IMR-90 (cell line): Measurements from ENCODE around the gene SLC7A4. TPM values are rescaled to one million over a fixed set of nuclear protein-coding genes. Genes with fewer than 3 reads are reported as not detected.

Experiments
- ATAC-seq: fragments of 200-7000 bp; cut with Tn5 transposase; 2 replicates; pipeline ENCODE4 v1.9.1; 2020; ENCODE audit warnings: low read depth, mild to moderate bottlenecking, moderate library complexity
- BruUV-seq: library from RNA; stranded (reverse); fragments of 400-500 nt; replicated peaks from 2 replicates; lab custom pipeline; 2021; lab: Mats Ljungman, UMichigan
- CTCF ChIA-PET: fragments of 300-600 bp; formaldehyde crosslinking; extraction: SDS; loops from one replicate; lab custom pipeline; 2021; ENCODE audit warnings: antibody characterized with exemption; lab: Yijun Ruan, JAX
- POLR2A ChIA-PET: fragments of 300-600 bp; sonication (Branson Sonifier 250); formaldehyde crosslinking; loops from one replicate; lab custom pipeline; 2022; ENCODE audit warnings: antibody characterized with exemption; ENCODE audit not compliant: unreplicated experiment; lab: Charles Lee
- DNase-seq: peaks from one replicate; pipeline ENCODE4 v3.0.0; 2013
- H2AFZ ChIP-seq: replicated peaks from 2 replicates; pipeline ENCODE3; 2013; ENCODE audit warnings: low read length, mild to moderate bottlenecking; ENCODE audit not compliant: poor library complexity
- H2AK5ac ChIP-seq: 2 replicates; pipeline ENCODE4 v1.6.1; 2013; ENCODE audit warnings: low read depth, low read length, inconsistent platforms
- H2AK9ac ChIP-seq: replicated peaks from 2 replicates; pipeline ENCODE3; 2013; ENCODE audit warnings: mild to moderate bottlenecking, low read depth, low read length, moderate library complexity; ENCODE audit not compliant: poor library complexity
- H2BK120ac ChIP-seq: 2 replicates; pipeline ENCODE4 v1.6.1; 2013; ENCODE audit warnings: low read depth, low read length, inconsistent platforms
- H2BK15ac ChIP-seq: 3 replicates; pipeline ENCODE4 v1.6.1; 2013; ENCODE audit warnings: low read depth, low read length, inconsistent platforms
- H2BK20ac ChIP-seq: 2 replicates; pipeline ENCODE4 v1.6.1; 2013; ENCODE audit warnings: low read depth, mild to moderate bottlenecking, inconsistent platforms, low read length, moderate library complexity
- H2BK5ac ChIP-seq: 2 replicates; pipeline ENCODE4 v1.6.1; 2013; ENCODE audit warnings: mild to moderate bottlenecking, low read depth, low read length, inconsistent platforms; ENCODE audit not compliant: poor library complexity, severe bottlenecking
- H3K14ac ChIP-seq: replicated peaks from 2 replicates; pipeline ENCODE4 v1.6.1; 2013; ENCODE audit warnings: low read depth, low read length, inconsistent platforms
- H3K18ac ChIP-seq: 2 replicates; pipeline ENCODE4 v1.6.1; 2013; ENCODE audit warnings: low read depth, low read length, control low read depth
- H3K23ac ChIP-seq: 2 replicates; pipeline ENCODE4 v1.6.1; 2013; ENCODE audit warnings: low read depth, low read length, inconsistent platforms
- H3K27ac ChIP-seq: 2 replicates; pipeline ENCODE4 v1.5.1; 2013; ENCODE audit warnings: mild to moderate bottlenecking, control low read depth, low read length; ENCODE audit not compliant: insufficient read depth
- H3K27me3 ChIP-seq: 2 replicates; pipeline ENCODE4 v1.6.1; 2013; ENCODE audit warnings: low read length; ENCODE audit not compliant: control insufficient read depth, insufficient read depth
- H3K36me3 ChIP-seq: 2 replicates; pipeline ENCODE4 v1.6.1; 2013; ENCODE audit warnings: low read length, mixed read lengths; ENCODE audit not compliant: control insufficient read depth, insufficient read depth
- H3K4ac ChIP-seq: 2 replicates; pipeline ENCODE4 v1.6.1; 2013; ENCODE audit warnings: low read depth, low read length, inconsistent platforms
- H3K4me1 ChIP-seq: 2 replicates; pipeline ENCODE4 v1.6.1; 2013; ENCODE audit warnings: low read length, mixed read lengths; ENCODE audit not compliant: control insufficient read depth, insufficient read depth
- H3K4me2 ChIP-seq: 2 replicates; pipeline ENCODE4 v1.6.1; 2013; ENCODE audit warnings: low read depth, mild to moderate bottlenecking, control low read depth, low read length, moderate library complexity
- H3K4me3 ChIP-seq: 2 replicates; pipeline ENCODE4 v1.5.1; 2013; ENCODE audit warnings: low read depth, mild to moderate bottlenecking, control low read depth, low read length, moderate library complexity; ENCODE audit not compliant: insufficient read depth
- H3K56ac ChIP-seq: 2 replicates; pipeline ENCODE4 v1.6.1; 2013; ENCODE audit warnings: low read length, inconsistent platforms; ENCODE audit not compliant: insufficient read depth; ENCODE audit errors: extremely low read depth
- H3K79me1 ChIP-seq, 2 experiments: 2 replicates each; pipeline ENCODE4 v1.6.1; 2013; ENCODE audit warnings: low read length in 2 of 2, inconsistent platforms in 1 of 2, low read depth in 1 of 2
- H3K9ac ChIP-seq: 2 replicates; pipeline ENCODE4 v1.6.1; 2013; ENCODE audit warnings: low read depth, low read length, control low read depth
- H3K9me1 ChIP-seq: 2 replicates; pipeline ENCODE4 v1.6.1; 2013; ENCODE audit warnings: low read length, inconsistent platforms; ENCODE audit not compliant: insufficient read depth
- H3K9me3 ChIP-seq: 2 replicates; pipeline ENCODE4 v1.6.1; 2013; ENCODE audit warnings: low read length; ENCODE audit not compliant: control insufficient read depth, insufficient read depth
- H4K20me1 ChIP-seq: 2 replicates; pipeline ENCODE4 v1.6.1; 2013; ENCODE audit warnings: low read length, inconsistent platforms; ENCODE audit not compliant: insufficient read depth
- H4K5ac ChIP-seq: 2 replicates; pipeline ENCODE4 v1.6.1; 2013; ENCODE audit warnings: mild to moderate bottlenecking, low read depth, low read length, control low read depth
- H4K8ac ChIP-seq, 2 experiments: 2 replicates each; pipeline ENCODE4 v1.6.1; 2013; ENCODE audit warnings: low read depth in 2 of 2, low read length in 2 of 2, control low read depth in 1 of 2, inconsistent platforms in 1 of 2
- H4K91ac ChIP-seq: 2 replicates; pipeline ENCODE4 v1.6.1; 2013; ENCODE audit warnings: low read depth, low read length, inconsistent platforms; ENCODE audit not compliant: insufficient read depth
- BHLHE40 ChIP-seq: fragments of 150-350 bp; IDR thresholded peaks from 2 replicates; pipeline ENCODE4 v1.6.1; 2016; ENCODE audit warnings: mild to moderate bottlenecking, low read depth, low read length
- CEBPB ChIP-seq: IDR thresholded peaks from 2 replicates; pipeline ENCODE4 v1.6.1; 2012; ENCODE audit warnings: low read depth, low read length, improper control_type of control experiment
- CHD1 ChIP-seq: IDR thresholded peaks from 2 replicates; pipeline ENCODE4 v1.6.1; 2012; ENCODE audit warnings: low read depth, low read length, improper control_type of control experiment
- CTCF ChIP-seq: conservative IDR thresholded peaks from 2 replicates; pipeline ENCODE4 v1.5.1; 2012; ENCODE audit warnings: mild to moderate bottlenecking, low read depth, low read length, improper control_type of control experiment
- ELK1 ChIP-seq: fragments of 150-350 bp; IDR thresholded peaks from 2 replicates; pipeline ENCODE4 v1.6.1; 2016; ENCODE audit warnings: low read depth, mild to moderate bottlenecking, low read length, moderate library complexity, borderline replicate concordance
- FOS ChIP-seq: fragments of 150-350 bp; IDR thresholded peaks from 2 replicates; pipeline ENCODE4 v1.6.1; 2016; ENCODE audit warnings: low read depth, low read length
- MAFK ChIP-seq: IDR thresholded peaks from 2 replicates; pipeline ENCODE4 v1.6.1; 2012; ENCODE audit warnings: low read depth, low read length, improper control_type of control experiment
- MAZ ChIP-seq: IDR thresholded peaks from 2 replicates; pipeline ENCODE4 v1.6.1; 2012; ENCODE audit warnings: low read depth, mild to moderate bottlenecking, low read length, improper control_type of control experiment, moderate library complexity, borderline replicate concordance
- MXI1 ChIP-seq: IDR thresholded peaks from 2 replicates; pipeline ENCODE4 v1.6.1; 2012; ENCODE audit warnings: low read depth, mild to moderate bottlenecking, low read length, moderate library complexity, borderline replicate concordance
- NFE2L2 ChIP-seq: fragments of 150-350 bp; IDR thresholded peaks from 2 replicates; pipeline ENCODE4 v1.6.1; 2016; ENCODE audit warnings: low read depth, mild to moderate bottlenecking, low read length
- POLR2A ChIP-seq: IDR thresholded peaks from 2 replicates; pipeline ENCODE4 v1.6.1; 2012; ENCODE audit warnings: mild to moderate bottlenecking, low read depth, low read length
- RAD21 ChIP-seq: IDR thresholded peaks from 2 replicates; pipeline ENCODE4 v1.6.1; 2012; ENCODE audit warnings: low read length, improper control_type of control experiment
- RCOR1 ChIP-seq: IDR thresholded peaks from 2 replicates; pipeline ENCODE4 v1.6.1; 2012; ENCODE audit warnings: mild to moderate bottlenecking, low read length, improper control_type of control experiment; ENCODE audit not compliant: insufficient replicate concordance
- RFX5 ChIP-seq: IDR thresholded peaks from 2 replicates; pipeline ENCODE4 v1.8.0; 2012; ENCODE audit warnings: low read depth, mild to moderate bottlenecking, low read length, moderate library complexity
- SMC3 ChIP-seq: fragments of 150-350 bp; IDR thresholded peaks from 2 replicates; pipeline ENCODE4 v1.6.1; 2016; ENCODE audit warnings: low read depth, mild to moderate bottlenecking, antibody characterized with exemption, low read length, moderate library complexity
- USF2 ChIP-seq: fragments of 150-350 bp; IDR thresholded peaks from 2 replicates; pipeline ENCODE4 v1.6.1; 2017; ENCODE audit warnings: mild to moderate bottlenecking, antibody characterized with exemption, low read length, low read depth
- WGBS, 2 experiments: methylation state at CpG; one replicate each; pipeline versions ENCODE4 v1.1.5 to v1.1.7; 2013; ENCODE audit warnings: missing lambda C conversion rate in 2 of 2; ENCODE audit not compliant: insufficient read length in 1 of 2; ENCODE audit errors: extremely low coverage in 2 of 2; 5-methylcytosine and 5-hydroxymethylcytosine counted together
- dilution Hi-C: fragments of 300-500 bp; cut with HindIII; formaldehyde crosslinking; loops from one replicate; pipeline ENCODE4 v1.14.3; 2018; ENCODE audit warnings: low sequenced_read_pairs; ENCODE audit not compliant: unreplicated experiment
- in situ Hi-C: fragments of 300-500 bp; cut with MboI; formaldehyde crosslinking; loops from 3 replicates; pipeline ENCODE4 v1.14.3; 2019; ENCODE audit warnings: low sequenced_read_pairs, inconsistent platforms, mixed read lengths
- intact Hi-C: fragments of 100-400 bp; cut with micrococcal nuclease; formaldehyde crosslinking; loops from 2 replicates; pipeline ENCODE4 v1.10.0; 2022
- polyA plus RNA-seq, 3 experiments: library from polyadenylated mRNA; depleted of rRNA; stranded (reverse); fragments of >200 nt; gene quantifications; 2 replicates each; pipeline ENCODE4 v1.2.3, GENCODE V29; 2012; ENCODE audit warnings: low replicate concordance in 1 of 3
- total RNA-seq: library from RNA; depleted of rRNA; stranded (reverse); fragments of >200 nt; gene quantifications from 2 replicates; pipeline ENCODE4 v1.2.3, GENCODE V29; 2012

Gene SLC7A4
- total and polyA plus RNA-seq, 2 of the 4 experiments (the other 2 are of a cell fraction) = 0.03 TPM; not detected in 1

- H3K9ac ChIP-seq = no peak overlapping the region
- no peak overlapping the region for H2AK9ac ChIP-seq
- in situ Hi-C loops (no loop called here), intact Hi-C loops (no loop called here), dilution Hi-C loops (no loop called here)
- no peak overlapping the region for H2BK120ac ChIP-seq
- H4K91ac ChIP-seq = no peak overlapping the region
- no peak overlapping the region for H3K4me2 ChIP-seq
- DNase-seq (no peak), ATAC-seq (no peak)
- ChIA-PET POLR2A (no interaction called here), CTCF (no interaction called here)
- no peak overlapping the region for H2AK5ac ChIP-seq
- H2BK15ac ChIP-seq = no peak overlapping the region
- no peak overlapping the region for H2BK20ac ChIP-seq
- H3K4ac ChIP-seq = no peak overlapping the region
- H2AFZ ChIP-seq = no peak overlapping the region
- H3K36me3 ChIP-seq = peaks cover 64% of the 10 kb centered on the region
- H3K23ac ChIP-seq = no peak overlapping the region
- no peak overlapping the region for H3K4me3 ChIP-seq
- H3K27ac ChIP-seq = no peak overlapping the region
- WGBS, 2 experiments = 60% methylated on average over 2 of the region's 7 CpGs; no CpG with 5 or more reads in 1 of the 2 experiments
- no peak overlapping the region for H4K8ac ChIP-seq
- no peaks in the 10 kb centered on the region for H3K9me3 ChIP-seq
- H3K9me1 ChIP-seq = no peaks in the 10 kb centered on the region
- H3K18ac ChIP-seq = no peak overlapping the region
- no peaks in the 10 kb centered on the region for H3K27me3 ChIP-seq
- no peak overlapping the region for H3K56ac ChIP-seq
- TF ChIP-seq BHLHE40 (no peak), RFX5 (no peak), RCOR1 (no peak), CHD1 (no peak), MAFK (no peak), POLR2A (no peak), MAZ (no peak), MXI1 (no peak), CEBPB (no peak), CTCF (no peak), NFE2L2 (no peak), FOS (no peak), USF2 (no peak), ELK1 (no peak), SMC3 (no peak), RAD21 (no peak)
- H4K20me1 ChIP-seq = no peaks in the 10 kb centered on the region
- H3K4me1 ChIP-seq = no peaks in the 10 kb centered on the region
- no peak overlapping the region for H2BK5ac ChIP-seq
- 0 out of 4 replicates have a peak, but pooled peaks cover 0 to 7% of the 10 kb centered on the region in 2 experiments for H3K79me1 ChIP-seq
- H4K5ac ChIP-seq = no peak overlapping the region
- no peak overlapping the region for H3K14ac ChIP-seq
- no TSS peak for BruUV-seq
Measured at GRCh38 chr22:20992056-20992442, 40.3 kb downstream of the SLC7A4 start.
